Endothelial cell of umbilical vein (primary cell): ENCODE data around the gene C1QL4.

ENCODE experiments used
- CTCF ChIP-seq, 2 donors: IDR thresholded peaks; 1 replicate in 1 of 2; 2 replicates in 1 of 2; pipeline ENCODE4 v1.5.1; 2011; ENCODE audit warnings: low read length in 2 of 2, mild to moderate bottlenecking in 2 of 2, moderate library complexity in 2 of 2, control low read depth in 1 of 2, inconsistent platforms in 1 of 2, low read depth in 1 of 2; ENCODE audit not compliant: insufficient read depth in 1 of 2; ENCODE audit errors: extremely low read depth in 1 of 2
- EZH2 ChIP-seq: IDR thresholded peaks from 2 replicates; pipeline ENCODE4 v1.6.1; 2012; ENCODE audit warnings: borderline replicate concordance, low read depth, mild to moderate bottlenecking, moderate library complexity, low read length, inconsistent platforms; ENCODE audit not compliant: severe bottlenecking
- MAX ChIP-seq: IDR thresholded peaks from 2 replicates; pipeline ENCODE4 v1.6.1; 2011; ENCODE audit not compliant: insufficient read depth, insufficient read length
- MYC ChIP-seq: IDR thresholded peaks from one replicate; pipeline ENCODE4 v1.6.1; 2011; ENCODE audit warnings: mild to moderate bottlenecking, low read depth, low read length
- POLR2A ChIP-seq: IDR thresholded peaks from 2 replicates; pipeline ENCODE4 v1.6.1; 2012; ENCODE audit warnings: low read depth, mild to moderate bottlenecking, control low read depth, low read length
- POLR2AphosphoS5 ChIP-seq: IDR thresholded peaks from 2 replicates; pipeline ENCODE4 v1.6.1; 2012; ENCODE audit warnings: low read depth, mild to moderate bottlenecking, control low read depth, low read length, moderate library complexity; ENCODE audit not compliant: insufficient read depth

- no peak for TF ChIP-seq CTCF (IDR thresholded peaks at IDR 0.05; ENCODE audit: extremely low read depth in 1 of 2, insufficient read depth in 1 of 2, low read depth in 1 of 2, low read length in 2 of 2)
- no peak for TF ChIP-seq POLR2A
- TF ChIP-seq MAX = no peak
- TF ChIP-seq POLR2AphosphoS5 = no peak
- TF ChIP-seq EZH2 = no peak
- no peak for TF ChIP-seq MYC
Measured at GRCh38 chr12:49327368-49327767, 9.6 kb downstream of the C1QL4 start.
